GM23338 (cell line): ENCODE data around the gene CCDC157. TPM values are rescaled to one million over a fixed set of nuclear protein-coding genes. Genes with fewer than 3 reads are reported as not detected.

Experiments used
- ATAC-seq: fragments of 200-7000 bp; cut with Tn5 transposase; 3 replicates; pipeline ENCODE4 v1.9.1; 2020
- DNase-seq: peaks from one replicate; pipeline ENCODE4 v3.0.0-alpha.2; 2015; ENCODE audit warnings: low spot score
- H2AFZ ChIP-seq: fragments of 200-600 bp; sonication (generic); 2 replicates; pipeline ENCODE4 v1.8.0; 2016; ENCODE audit warnings: antibody characterized with exemption, mild to moderate bottlenecking, moderate library complexity
- H3F3A ChIP-seq: fragments of 200-600 bp; sonication (generic); replicated peaks from 2 replicates; pipeline ENCODE4 v1.8.0; 2017; ENCODE audit warnings: antibody characterized with exemption, mixed run types, low read depth
- H3K27ac ChIP-seq: fragments of 200-600 bp; sonication (generic); 2 replicates; pipeline ENCODE4 v1.6.1; 2016; ENCODE audit warnings: low read depth
- H3K27me3 ChIP-seq: fragments of 200-600 bp; sonication (generic); 2 replicates; pipeline ENCODE4 v1.8.0; 2016; ENCODE audit warnings: mild to moderate bottlenecking, mixed run types, moderate library complexity; ENCODE audit not compliant: insufficient read depth
- H3K36me3 ChIP-seq: fragments of 200-600 bp; sonication (generic); 2 replicates; pipeline ENCODE4 v1.8.0; 2016; ENCODE audit warnings: mild to moderate bottlenecking; ENCODE audit not compliant: insufficient read depth
- H3K4me1 ChIP-seq: fragments of 200-600 bp; sonication (generic); 2 replicates; pipeline ENCODE4 v1.8.0; 2016; ENCODE audit warnings: mild to moderate bottlenecking, moderate library complexity; ENCODE audit not compliant: insufficient read depth
- H3K4me2 ChIP-seq: fragments of 200-600 bp; sonication (generic); 2 replicates; pipeline ENCODE4 v1.7.1; 2017; ENCODE audit warnings: mixed run types
- H3K4me3 ChIP-seq: fragments of 200-600 bp; sonication (generic); 2 replicates; pipeline ENCODE4 v1.6.1; 2016; ENCODE audit warnings: mixed run types
- H3K79me2 ChIP-seq: fragments of 200-600 bp; sonication (generic); replicated peaks from 2 replicates; pipeline ENCODE4 v1.8.0; 2017; ENCODE audit warnings: mild to moderate bottlenecking; ENCODE audit not compliant: insufficient read depth
- H3K9me2 ChIP-seq: fragments of 200-600 bp; sonication (generic); 2 replicates; pipeline ENCODE4 v1.8.0; 2017; ENCODE audit not compliant: insufficient read depth
- H4K20me1 ChIP-seq: fragments of 200-600 bp; sonication (generic); replicated peaks from 2 replicates; pipeline ENCODE4 v1.8.0; 2017; ENCODE audit warnings: mild to moderate bottlenecking; ENCODE audit not compliant: insufficient read depth
- H3K27ac Mint-ChIP-seq: 2 replicates; pipeline ENCODE4 v1.8.0; 2020; ENCODE audit warnings: inconsistent platforms, mild to moderate bottlenecking, moderate library complexity, mixed read lengths
- H3K27me3 Mint-ChIP-seq: 3 replicates; pipeline ENCODE4 v1.8.0; 2022; ENCODE audit warnings: low read depth, mild to moderate bottlenecking, moderate library complexity, mixed read lengths, inconsistent platforms; ENCODE audit not compliant: insufficient read depth, poor library complexity
- H3K36me3 Mint-ChIP-seq: 3 replicates; pipeline ENCODE4 v1.8.0; 2021; ENCODE audit warnings: low read depth, mild to moderate bottlenecking, inconsistent platforms, moderate library complexity, mixed read lengths
- H3K4me1 Mint-ChIP-seq: 3 replicates; pipeline ENCODE4 v1.8.0; 2020; ENCODE audit warnings: mild to moderate bottlenecking, inconsistent platforms, mixed read lengths
- H3K4me3 Mint-ChIP-seq: 3 replicates; pipeline ENCODE4 v1.8.0; 2021; ENCODE audit warnings: moderate library complexity, mild to moderate bottlenecking, inconsistent platforms, mixed read lengths
- H3K9me3 Mint-ChIP-seq: 3 replicates; pipeline ENCODE4 v1.8.0; 2020; ENCODE audit warnings: moderate library complexity, mild to moderate bottlenecking, inconsistent platforms, mixed read lengths
- CREB1 ChIP-seq: fragments of 250-450 bp; sonication (Bioruptor Pico); IDR thresholded peaks from 2 replicates; pipeline ENCODE4 v1.5.0; 2020; ENCODE audit warnings: low read depth, mild to moderate bottlenecking, moderate library complexity
- CTCF ChIP-seq, 2 experiments: fragments of 200-600 bp in 1 of 2; sonication (generic) in 1 of 2; conservative IDR thresholded peaks; 2 replicates each; pipeline versions ENCODE4 v1.5.1 to v1.6.1; 2016 to 2017; ENCODE audit warnings: antibody characterized with exemption in 2 of 2, low read depth in 2 of 2, mild to moderate bottlenecking in 2 of 2, moderate library complexity in 1 of 2
- NANOG ChIP-seq: IDR thresholded peaks from 2 replicates; pipeline ENCODE4 v1.6.1; 2016; ENCODE audit warnings: antibody characterized with exemption, borderline replicate concordance
- REST ChIP-seq: IDR thresholded peaks from one replicate; pipeline ENCODE4 v1.6.1; 2018; ENCODE audit warnings: antibody characterized with exemption; ENCODE audit not compliant: unreplicated experiment
- STAT1 ChIP-seq: IDR thresholded peaks from one replicate; pipeline ENCODE4 v1.6.1; 2016; ENCODE audit warnings: antibody characterized with exemption; ENCODE audit not compliant: unreplicated experiment
- ZNF114 ChIP-seq: fragments of 250-450 bp; sonication (Bioruptor Pico); IDR thresholded peaks from 2 replicates; pipeline ENCODE4 v1.5.0; 2020; ENCODE audit warnings: mild to moderate bottlenecking, moderate library complexity
- ZNF331 ChIP-seq: fragments of 250-450 bp; sonication (Bioruptor Pico); IDR thresholded peaks from 2 replicates; pipeline ENCODE4 v1.5.0; 2020; ENCODE audit warnings: low read depth, mild to moderate bottlenecking, moderate library complexity
- polyA plus RNA-seq: library from polyadenylated mRNA; unstranded; fragments of >200 nt; fragmentation: Nextera tagmentation; extraction: Ambion mirVana; gene quantifications from 2 replicates; pipeline ENCODE4 v1.2.1, GENCODE V29; 2016
- total RNA-seq: library from RNA; depleted of rRNA; stranded (reverse); fragments of >200 nt; shearing (Covaris generic); gene quantifications from 2 replicates; pipeline ENCODE4 v1.2.3, GENCODE V29; 2014
- TF ChIP-seq, protein P1 (sequence below): IDR thresholded peaks from 2 replicates; pipeline ENCODE4 v1.6.1; 2016; ENCODE audit warnings: antibody characterized with exemption

CCDC157 gene
- total and polyA plus RNA-seq, 2 experiments from 2014 or later, result 3.8 to 7.9 TPM

- H3F3A ChIP-seq, result no peaks in the 10 kb centered on the region
- H3K36me3 ChIP-seq, result peaks cover 4% of the 10 kb centered on the region; the same call in 1 of the 2 replicates
- no peak overlapping the region for H3K27ac Mint-ChIP-seq
- no peaks in the 10 kb centered on the region for H3K4me1 ChIP-seq
- H3K4me2 ChIP-seq, result no peak overlapping the region
- DNase-seq (no peak), ATAC-seq (no peak)
- TF ChIP-seq REST (no peak), CREB1 (no peak), CTCF (conservative IDR thresholded peaks at IDR 0.05; ENCODE audit: low read depth in 2 of 2) (no peak)
- no peaks in the 10 kb centered on the region for H3K9me3 Mint-ChIP-seq
- no peak overlapping the region for H3K4me3 Mint-ChIP-seq
- H3K4me3 ChIP-seq, result no peak overlapping the region
- H4K20me1 ChIP-seq, result no peaks in the 10 kb centered on the region; the same call in 1 of the 2 replicates
- H3K27me3 ChIP-seq, result no peaks in the 10 kb centered on the region
- H3K79me2 ChIP-seq, result no peaks in the 10 kb centered on the region
- no peaks in the 10 kb centered on the region for H3K4me1 Mint-ChIP-seq
- H2AFZ ChIP-seq, result no peak overlapping the region
- H3K27me3 Mint-ChIP-seq, result peaks cover 8% of the 10 kb centered on the region
- H3K9me2 ChIP-seq, result no peaks in the 10 kb centered on the region
- no peak overlapping the region for H3K27ac ChIP-seq
- H3K36me3 Mint-ChIP-seq, result peaks cover 31% of the 10 kb centered on the region; the same call in 2 of the 3 replicates
Observed at GRCh38 chr22:30413745-30414524, 57.1 kb downstream of the CCDC157 start.

DNA sequence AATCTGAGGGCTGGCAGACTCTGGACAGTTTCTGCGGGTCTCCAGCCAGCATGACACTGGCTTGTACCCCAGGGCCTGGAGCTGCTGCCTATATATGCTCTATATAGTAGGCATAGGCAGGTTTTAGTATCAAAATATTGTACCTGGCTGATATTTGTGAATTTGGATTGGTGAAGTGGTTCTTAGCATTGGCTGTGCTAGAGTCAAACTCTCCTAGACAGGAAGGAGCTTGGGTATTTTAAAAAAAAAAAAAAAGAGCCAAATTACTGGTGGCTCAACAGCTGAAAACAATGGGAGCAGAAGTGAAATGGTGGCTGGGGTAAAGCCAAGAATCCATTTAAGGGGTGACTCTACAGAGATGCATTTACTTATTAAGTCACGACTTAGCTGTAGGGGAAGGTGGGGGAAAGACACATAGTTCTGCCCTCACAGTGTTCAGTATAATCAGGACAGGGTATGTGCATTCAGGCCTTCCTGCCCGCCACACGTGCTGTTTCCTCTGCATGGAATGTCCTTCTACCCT, 57.8 kb downstream of the CCDC157 start:
- no peak overlapping the region for H3K4me2 ChIP-seq
- Mint-ChIP-seq H3K27me3 (peaks cover 8% of the 10 kb centered on the region), H3K4me3 (no peak overlapping the region), H3K9me3 (no peaks in the 10 kb centered on the region), H3K36me3 (peaks cover 35% of the 10 kb centered on the region; the same call in 2 of the 3 replicates), H3K4me1 (no peaks in the 10 kb centered on the region), H3K27ac (no peak overlapping the region)
- H3K9me2 ChIP-seq, result no peaks in the 10 kb centered on the region
- ATAC-seq (no peak), DNase-seq (no peak)
- H2AFZ ChIP-seq, result no peak overlapping the region
- H3K27ac ChIP-seq, result no peak overlapping the region
- no peaks in the 10 kb centered on the region for H3K27me3 ChIP-seq
- H3K36me3 ChIP-seq, result peaks cover 4% of the 10 kb centered on the region; the same call in 1 of the 2 replicates
- H4K20me1 ChIP-seq, result no peaks in the 10 kb centered on the region; the same call in 1 of the 2 replicates
- H3K4me3 ChIP-seq, result no peak overlapping the region
- H3K4me1 ChIP-seq, result no peaks in the 10 kb centered on the region
- no peaks in the 10 kb centered on the region for H3F3A ChIP-seq
- H3K79me2 ChIP-seq, result no peaks in the 10 kb centered on the region
- TF ChIP-seq CTCF (conservative IDR thresholded peaks at IDR 0.05; ENCODE audit: low read depth in 2 of 2) (no peak), ZNF114 (no peak), STAT1 (no peak), ZNF331 (CRISPR knock-in tag) (no peak), NANOG (no peak)
- TF ChIP-seq, protein P1, sequence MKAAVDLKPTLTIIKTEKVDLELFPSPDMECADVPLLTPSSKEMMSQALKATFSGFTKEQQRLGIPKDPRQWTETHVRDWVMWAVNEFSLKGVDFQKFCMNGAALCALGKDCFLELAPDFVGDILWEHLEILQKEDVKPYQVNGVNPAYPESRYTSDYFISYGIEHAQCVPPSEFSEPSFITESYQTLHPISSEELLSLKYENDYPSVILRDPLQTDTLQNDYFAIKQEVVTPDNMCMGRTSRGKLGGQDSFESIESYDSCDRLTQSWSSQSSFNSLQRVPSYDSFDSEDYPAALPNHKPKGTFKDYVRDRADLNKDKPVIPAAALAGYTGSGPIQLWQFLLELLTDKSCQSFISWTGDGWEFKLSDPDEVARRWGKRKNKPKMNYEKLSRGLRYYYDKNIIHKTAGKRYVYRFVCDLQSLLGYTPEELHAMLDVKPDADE, result no peak
